Naive thymus-derived CD4-positive, alpha-beta T cell (primary cell): ENCODE results near the gene DPF1. TPM values are rescaled to one million over a fixed set of nuclear protein-coding genes. Genes with fewer than 3 reads are reported as not detected.

ENCODE experiments used
- ATAC-seq: fragments of 150-1000 bp; cut with Tn5 transposase; 2 replicates; pipeline ENCODE4 v1.10.0; 2021; ENCODE audit warnings: mild to moderate bottlenecking, moderate library complexity
- CTCF ChIA-PET: fragments of 350-600 bp; sonication (Branson Sonifier 250); formaldehyde crosslinking; loops from one replicate; lab custom pipeline; 2021; ENCODE audit warnings: antibody characterized with exemption; lab: Charles Lee
- POLR2A ChIA-PET: fragments of 350-600 bp; sonication (Branson Sonifier 250); formaldehyde crosslinking; loops from one replicate; lab custom pipeline; 2021; ENCODE audit warnings: antibody characterized with exemption, inconsistent platforms; lab: Charles Lee
- DNase-seq, 9 donors: peaks; one replicate each; pipeline versions ENCODE4 v3.0.0 to v3.0.0-alpha.2; 2020 to 2022; ENCODE audit warnings: mixed read lengths in 1 of 9
- H3K27ac ChIP-seq: one replicate; pipeline ENCODE4 v1.7.0; 2013; ENCODE audit warnings: mild to moderate bottlenecking, low read depth, low read length, moderate library complexity
- H3K27me3 ChIP-seq, 2 donors: one replicate each; pipeline ENCODE4 v1.7.0; 2013; ENCODE audit warnings: low read length in 2 of 2, mild to moderate bottlenecking in 2 of 2, moderate library complexity in 2 of 2; ENCODE audit not compliant: control insufficient read depth in 2 of 2, insufficient read depth in 2 of 2
- H3K36me3 ChIP-seq, 3 experiments: 1 replicate in 2 of 3; 2 replicates in 1 of 3; pipeline ENCODE4 v1.7.0; 2013; ENCODE audit warnings: low read length in 3 of 3, mild to moderate bottlenecking in 3 of 3, moderate library complexity in 1 of 3; ENCODE audit not compliant: insufficient read depth in 3 of 3, control insufficient read depth in 2 of 3
- H3K4me1 ChIP-seq, 2 donors: one replicate each; pipeline ENCODE4 v1.7.0; 2013; ENCODE audit warnings: low read length in 2 of 2, mild to moderate bottlenecking in 2 of 2, moderate library complexity in 1 of 2; ENCODE audit not compliant: control insufficient read depth in 2 of 2, insufficient read depth in 2 of 2
- H3K4me3 ChIP-seq: 2 replicates; pipeline ENCODE4 v1.7.0; 2013; ENCODE audit warnings: mild to moderate bottlenecking, low read length
- H3K9me3 ChIP-seq, 3 experiments: 1 replicate in 2 of 3; 2 replicates in 1 of 3; pipeline ENCODE4 v1.7.0; 2013; ENCODE audit warnings: low read length in 3 of 3; ENCODE audit not compliant: control insufficient read depth in 2 of 3
- H3K27ac Mint-ChIP-seq, 9 donors: one replicate each; pipeline ENCODE4 v1.8.0; 2020 to 2022; ENCODE audit warnings: mixed read lengths in 9 of 9, mild to moderate bottlenecking in 8 of 9, moderate library complexity in 5 of 9, inconsistent platforms in 2 of 9
- H3K27me3 Mint-ChIP-seq, 5 donors: one replicate each; pipeline ENCODE4 v1.8.0; 2021 to 2022; ENCODE audit warnings: mixed read lengths in 5 of 5, mild to moderate bottlenecking in 1 of 5
- H3K36me3 Mint-ChIP-seq, 5 donors: one replicate each; pipeline ENCODE4 v1.8.0; 2020 to 2022; ENCODE audit warnings: mixed read lengths in 5 of 5, mild to moderate bottlenecking in 3 of 5, inconsistent platforms in 1 of 5
- H3K4me1 Mint-ChIP-seq, 7 donors: one replicate each; pipeline ENCODE4 v1.8.0; 2020 to 2022; ENCODE audit warnings: mixed read lengths in 7 of 7, mild to moderate bottlenecking in 3 of 7, inconsistent platforms in 1 of 7
- H3K4me3 Mint-ChIP-seq, 10 donors: one replicate each; pipeline ENCODE4 v1.8.0; 2020 to 2022; ENCODE audit warnings: mild to moderate bottlenecking in 10 of 10, mixed read lengths in 10 of 10, moderate library complexity in 6 of 10, inconsistent platforms in 2 of 10
- H3K9me3 Mint-ChIP-seq, 11 donors: one replicate each; pipeline ENCODE4 v1.8.0; 2020 to 2022; ENCODE audit warnings: mixed read lengths in 11 of 11, mild to moderate bottlenecking in 4 of 11, inconsistent platforms in 1 of 11, moderate library complexity in 1 of 11
- intact Hi-C, 2 donors: fragments of 100-400 bp; cut with micrococcal nuclease; formaldehyde crosslinking; loops; one replicate each; pipeline ENCODE4 v1.15.1; 2023
- polyA plus RNA-seq, 2 donors: library from polyadenylated mRNA; unstranded; fragments of 300-500 nt; fragmentation: Illumina TruSeq; gene quantifications; one replicate each; pipeline ENCODE4 v1.2.3, GENCODE V29; 2021
- total RNA-seq, 6 experiments: library from RNA in 5 of 6; stranded (reverse) in 5 of 6; gene quantifications; 1 replicate in 5 of 6; 2 replicates in 1 of 6; pipeline ENCODE4 v1.2.3 and lab custom pipeline; 2021 to 2026

DPF1 gene
- total and polyA plus RNA-seq, 7 experiments from 2014 or later: 0.46 to 0.51 TPM; not detected in 5

GRCh38 chr19:38191747-38192146 is 32.3 kb downstream of the DPF1 start:
- no peaks in the 10 kb centered on the region for H3K4me1 ChIP-seq
- ChIA-PET POLR2A (no interaction called here), CTCF (no interaction called here)
- H3K27ac ChIP-seq: no peak overlapping the region
- H3K9me3 ChIP-seq: no peaks in the 10 kb centered on the region
- no peak for DNase-seq
- H3K9me3 Mint-ChIP-seq: peaks cover 0 to 8% (median 0%) of the 10 kb centered on the region in 11 donors
- no peaks in the 10 kb centered on the region for H3K27me3 Mint-ChIP-seq
- peaks cover 0 to 14% (median 0%) of the 10 kb centered on the region in 3 experiments for H3K36me3 ChIP-seq
- H3K4me1 Mint-ChIP-seq: peaks cover 0 to 12% (median 4%) of the 10 kb centered on the region in 7 donors
- no peaks in the 10 kb centered on the region for H3K27me3 ChIP-seq
- H3K4me3 Mint-ChIP-seq: no peak overlapping the region
- intact Hi-C loops: no loop called here
- peaks cover 5 to 42% (median 13%) of the 10 kb centered on the region in 5 donors for H3K36me3 Mint-ChIP-seq
- H3K4me3 ChIP-seq: no peak overlapping the region
- ATAC-seq: no peak
- H3K27ac Mint-ChIP-seq: no peak overlapping the region

DNA sequence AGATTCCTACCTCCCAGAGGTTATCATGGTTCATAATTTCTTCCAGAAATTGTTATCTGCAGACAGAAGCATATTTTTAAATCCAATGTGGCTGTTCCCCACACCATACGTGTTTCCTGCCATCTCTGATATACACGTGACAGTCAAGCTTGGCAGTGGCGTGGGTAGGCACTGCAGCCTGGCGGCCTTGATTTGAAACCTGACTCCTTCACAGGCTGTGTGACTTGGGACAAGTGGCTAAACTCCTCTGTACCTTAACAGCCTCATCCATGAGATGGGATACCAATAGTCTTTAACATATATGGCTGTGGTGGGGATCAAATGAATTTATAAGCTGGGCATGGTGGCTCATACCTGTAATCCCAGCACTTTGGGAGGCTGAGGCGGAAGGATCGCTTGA is 33.2 kb downstream of the DPF1 start:
- DNase-seq: no peak
- ChIA-PET POLR2A (interaction anchor here (1.2 kb wide), 1 partner anchor 14 kb away, joined by 3 read pairs; no protein-coding TSS in a partner anchor), CTCF (no interaction called here)
- Histone ChIP-seq H3K9me3 (no peaks in the 10 kb centered on the region), H3K4me3 (no peak overlapping the region), H3K36me3 (peaks cover 0 to 16% (median 0%) of the 10 kb centered on the region in 3 experiments), H3K27ac (no peak overlapping the region), H3K4me1 (no peaks in the 10 kb centered on the region), H3K27me3 (no peaks in the 10 kb centered on the region)
- peaks cover under 1 to 37% (median 16%) of the 10 kb centered on the region in 5 donors for H3K36me3 Mint-ChIP-seq
- H3K9me3 Mint-ChIP-seq: peaks cover 0 to 6% (median 0%) of the 10 kb centered on the region in 11 donors
- no peaks in the 10 kb centered on the region for H3K27me3 Mint-ChIP-seq
- H3K4me3 Mint-ChIP-seq: no peak overlapping the region
- H3K4me1 Mint-ChIP-seq: peaks cover 0 to 5% (median 4%) of the 10 kb centered on the region in 7 donors
- no peak for ATAC-seq
- intact Hi-C loops: no loop called here
- no peak overlapping the region for H3K27ac Mint-ChIP-seq

DNA sequence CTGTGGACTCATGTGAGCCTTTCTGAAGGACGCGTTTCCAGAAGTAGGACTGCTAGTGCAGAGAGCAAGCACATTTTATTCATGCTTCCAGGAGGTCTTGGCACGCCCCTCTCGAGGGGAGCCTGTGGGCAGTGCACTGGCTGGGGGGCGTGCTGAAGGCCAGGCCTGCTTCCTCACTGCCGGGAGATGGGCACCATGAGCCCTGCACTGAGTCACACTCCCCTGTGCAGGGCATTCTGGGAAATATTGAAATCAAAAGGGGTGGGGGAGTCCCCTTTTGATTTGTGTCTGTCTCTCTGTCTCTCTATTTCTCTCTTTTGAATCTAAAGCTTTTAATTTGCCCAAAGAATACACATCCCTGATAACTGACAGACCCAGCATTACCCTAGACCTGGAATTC is 34.0 kb downstream of the DPF1 start:
- H3K27ac ChIP-seq: no peak overlapping the region
- H3K4me3 ChIP-seq: no peak overlapping the region
- H3K9me3 ChIP-seq: no peaks in the 10 kb centered on the region
- H3K4me3 Mint-ChIP-seq: no peak overlapping the region
- H3K9me3 Mint-ChIP-seq: peaks cover 0 to 2% (median 0%) of the 10 kb centered on the region in 11 donors
- peaks cover 0 to 19% (median 0%) of the 10 kb centered on the region in 3 experiments for H3K36me3 ChIP-seq
- no peaks in the 10 kb centered on the region for H3K27me3 Mint-ChIP-seq
- H3K36me3 Mint-ChIP-seq: peaks cover 0 to 36% (median 16%) of the 10 kb centered on the region in 5 donors
- H3K4me1 ChIP-seq: no peaks in the 10 kb centered on the region
- ChIA-PET POLR2A (interaction anchor here (1.2 kb wide), 1 partner anchor 13 kb away, joined by 3 read pairs; no protein-coding TSS in a partner anchor), CTCF (no interaction called here)
- DNase-seq (no peak), ATAC-seq (no peak)
- intact Hi-C loops: no loop called here
- H3K27me3 ChIP-seq: no peaks in the 10 kb centered on the region
- H3K27ac Mint-ChIP-seq: no peak overlapping the region
- peaks cover 0 to 6% (median 4%) of the 10 kb centered on the region in 7 donors for H3K4me1 Mint-ChIP-seq

GRCh38 chr19:38185562-38185961 is 38.5 kb downstream of the DPF1 start:
- DNase-seq (no peak), ATAC-seq (no peak)
- H3K4me3 ChIP-seq: no peak overlapping the region
- no peaks in the 10 kb centered on the region for H3K9me3 ChIP-seq
- ChIA-PET CTCF (no interaction called here), POLR2A (no interaction called here)
- H3K36me3 Mint-ChIP-seq: peaks cover 7 to 47% (median 34%) of the 10 kb centered on the region in 5 donors
- H3K27me3 ChIP-seq: no peaks in the 10 kb centered on the region
- no peaks in the 10 kb centered on the region for H3K27me3 Mint-ChIP-seq
- no peaks in the 10 kb centered on the region for H3K4me1 ChIP-seq
- no peak overlapping the region for H3K4me3 Mint-ChIP-seq
- no peak overlapping the region for H3K27ac Mint-ChIP-seq
- peaks cover 0 to 9% (median 4%) of the 10 kb centered on the region in 11 donors for H3K9me3 Mint-ChIP-seq
- H3K4me1 Mint-ChIP-seq: peaks cover 0 to 10% (median 4%) of the 10 kb centered on the region in 7 donors
- intact Hi-C loops: no loop called here
- H3K36me3 ChIP-seq: peaks cover 0 to 16% (median 3%) of the 10 kb centered on the region in 3 experiments
- H3K27ac ChIP-seq: no peak overlapping the region

DNA sequence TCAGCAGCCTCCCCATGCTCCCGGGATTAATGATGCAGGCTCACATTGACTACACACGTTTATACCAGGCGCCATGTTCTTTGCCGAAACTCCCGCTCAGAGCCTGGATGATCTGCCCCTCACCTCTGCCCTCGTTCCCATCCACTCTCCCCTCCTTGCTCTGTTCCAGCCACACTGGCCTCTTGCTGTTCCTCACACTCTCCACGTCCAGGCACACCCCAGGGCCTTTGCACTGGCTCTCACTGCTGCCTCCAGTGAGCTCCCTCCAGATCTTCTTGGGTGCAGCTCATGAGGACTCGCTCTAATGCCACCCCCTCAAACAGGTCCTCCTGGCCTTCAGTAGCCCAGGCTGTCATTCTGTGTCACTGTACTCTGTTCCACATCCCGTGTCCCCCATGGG is 39.2 kb downstream of the DPF1 start:
- Histone ChIP-seq H3K4me1 (no peaks in the 10 kb centered on the region), H3K36me3 (peaks cover 0 to 16% (median 3%) of the 10 kb centered on the region in 3 experiments), H3K27me3 (no peaks in the 10 kb centered on the region), H3K4me3 (no peak overlapping the region), H3K9me3 (peaks cover 0 to 6% (median 5%) of the 10 kb centered on the region in 3 experiments), H3K27ac (no peak overlapping the region)
- ChIA-PET POLR2A (no interaction called here), CTCF (no interaction called here)
- Mint-ChIP-seq H3K27me3 (no peaks in the 10 kb centered on the region), H3K27ac (no peak overlapping the region), H3K36me3 (peaks cover 7 to 46% (median 35%) of the 10 kb centered on the region in 5 donors), H3K4me3 (no peak overlapping the region), H3K4me1 (peaks cover 0 to 6% (median 4%) of the 10 kb centered on the region in 7 donors), H3K9me3 (peaks cover 0 to 14% (median 5%) of the 10 kb centered on the region in 11 donors)
- intact Hi-C loops: no loop called here
- DNase-seq (no peak), ATAC-seq (no peak)

DNA sequence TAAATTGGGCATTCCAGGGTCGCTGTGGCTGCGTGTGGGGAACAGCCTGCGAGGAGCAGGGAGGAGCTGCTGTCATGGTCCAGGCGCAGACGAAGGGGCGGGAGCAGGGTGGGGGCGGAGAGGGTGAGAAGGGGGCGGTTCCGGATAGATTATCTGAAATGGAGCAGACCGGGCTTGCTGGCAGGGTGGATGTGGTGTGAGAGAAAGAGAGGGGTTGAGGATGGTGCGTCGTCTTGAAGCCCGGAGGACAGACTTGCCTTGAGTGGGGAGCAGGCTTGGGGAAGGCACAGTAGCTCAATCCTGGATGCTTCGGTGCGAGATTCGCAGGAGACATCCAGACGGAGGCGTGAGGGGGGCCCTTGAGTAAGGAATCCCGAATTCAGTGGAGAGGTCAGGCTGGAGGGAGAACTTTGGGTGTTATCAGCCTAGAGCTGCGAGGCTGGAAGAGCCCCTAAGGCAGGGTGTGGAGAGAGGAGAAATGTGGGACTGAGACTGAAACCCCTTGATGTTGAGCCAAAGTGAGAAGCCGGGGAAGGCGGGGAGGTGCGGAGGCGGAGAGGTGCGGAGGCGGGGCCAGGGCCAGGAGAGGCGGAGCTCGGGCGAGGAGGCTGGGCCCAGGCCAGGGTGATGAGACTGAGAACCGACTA is 40.6 kb downstream of the DPF1 start:
- Mint-ChIP-seq H3K9me3 (peaks cover 3 to 27% (median 12%) of the 10 kb centered on the region in 11 donors), H3K36me3 (peaks cover 8 to 54% (median 41%) of the 10 kb centered on the region in 5 donors), H3K27me3 (no peaks in the 10 kb centered on the region), H3K27ac (no peak overlapping the region), H3K4me3 (no peak overlapping the region), H3K4me1 (peaks cover 0 to 5% (median 0%) of the 10 kb centered on the region in 7 donors)
- CTCF ChIA-PET: no interaction called here
- H3K4me1 ChIP-seq: no peaks in the 10 kb centered on the region
- peaks cover 0 to 16% (median 3%) of the 10 kb centered on the region in 3 experiments for H3K36me3 ChIP-seq
- intact Hi-C loops: no loop called here
- ATAC-seq: no peak
- no peak overlapping the region for H3K27ac ChIP-seq
- peaks cover 0 to 9% (median 7%) of the 10 kb centered on the region in 3 experiments for H3K9me3 ChIP-seq
- H3K27me3 ChIP-seq: no peaks in the 10 kb centered on the region
- POLR2A ChIA-PET: no interaction called here
- DNase-seq: no peak
- no peak overlapping the region for H3K4me3 ChIP-seq
